GM06990 (cell line): Measurements from ENCODE around the gene DFFA.
A peak's percentile ranks its signal among the peaks of the same experiment; 100 is the strongest.

Source experiments
- DNase-seq: peaks from one replicate; pipeline ENCODE4 v3.0.0-alpha.2; 2011; ENCODE audit not compliant: insufficient read length; ENCODE audit errors: extremely low read depth
- H3K27me3 ChIP-seq: replicated peaks from 2 replicates; pipeline ENCODE4 v1.6.0; 2011; ENCODE audit warnings: low read length; ENCODE audit not compliant: control insufficient read depth, insufficient read depth
- H3K36me3 ChIP-seq: 2 replicates; pipeline ENCODE4 v1.5.1; 2011; ENCODE audit warnings: low read length; ENCODE audit not compliant: control insufficient read depth, insufficient read depth
- H3K4me3 ChIP-seq: replicated peaks from 2 replicates; pipeline ENCODE4 v1.5.1; 2011; ENCODE audit warnings: low read depth, mild to moderate bottlenecking, control low read depth, low read length
- TF ChIP-seq, protein P1 (sequence below): IDR thresholded peaks from 2 replicates; pipeline ENCODE4 v1.5.1; 2011; ENCODE audit warnings: low read length, control low read depth, mild to moderate bottlenecking, inconsistent platforms; ENCODE audit not compliant: insufficient read depth, poor library complexity, severe bottlenecking

DFFA gene

GRCh38 chr1:10517677-10517982 lies 45.3 kb upstream of the DFFA start:
- H3K4me3 ChIP-seq, result no peak overlapping the region
- no peaks in the 10 kb centered on the region for H3K27me3 ChIP-seq
- TF ChIP-seq, protein P1, sequence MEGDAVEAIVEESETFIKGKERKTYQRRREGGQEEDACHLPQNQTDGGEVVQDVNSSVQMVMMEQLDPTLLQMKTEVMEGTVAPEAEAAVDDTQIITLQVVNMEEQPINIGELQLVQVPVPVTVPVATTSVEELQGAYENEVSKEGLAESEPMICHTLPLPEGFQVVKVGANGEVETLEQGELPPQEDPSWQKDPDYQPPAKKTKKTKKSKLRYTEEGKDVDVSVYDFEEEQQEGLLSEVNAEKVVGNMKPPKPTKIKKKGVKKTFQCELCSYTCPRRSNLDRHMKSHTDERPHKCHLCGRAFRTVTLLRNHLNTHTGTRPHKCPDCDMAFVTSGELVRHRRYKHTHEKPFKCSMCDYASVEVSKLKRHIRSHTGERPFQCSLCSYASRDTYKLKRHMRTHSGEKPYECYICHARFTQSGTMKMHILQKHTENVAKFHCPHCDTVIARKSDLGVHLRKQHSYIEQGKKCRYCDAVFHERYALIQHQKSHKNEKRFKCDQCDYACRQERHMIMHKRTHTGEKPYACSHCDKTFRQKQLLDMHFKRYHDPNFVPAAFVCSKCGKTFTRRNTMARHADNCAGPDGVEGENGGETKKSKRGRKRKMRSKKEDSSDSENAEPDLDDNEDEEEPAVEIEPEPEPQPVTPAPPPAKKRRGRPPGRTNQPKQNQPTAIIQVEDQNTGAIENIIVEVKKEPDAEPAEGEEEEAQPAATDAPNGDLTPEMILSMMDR, result no peak
- no peak for DNase-seq
- H3K36me3 ChIP-seq, result peaks cover 2% of the 10 kb centered on the region; the same call in 1 of the 2 replicates

DNA sequence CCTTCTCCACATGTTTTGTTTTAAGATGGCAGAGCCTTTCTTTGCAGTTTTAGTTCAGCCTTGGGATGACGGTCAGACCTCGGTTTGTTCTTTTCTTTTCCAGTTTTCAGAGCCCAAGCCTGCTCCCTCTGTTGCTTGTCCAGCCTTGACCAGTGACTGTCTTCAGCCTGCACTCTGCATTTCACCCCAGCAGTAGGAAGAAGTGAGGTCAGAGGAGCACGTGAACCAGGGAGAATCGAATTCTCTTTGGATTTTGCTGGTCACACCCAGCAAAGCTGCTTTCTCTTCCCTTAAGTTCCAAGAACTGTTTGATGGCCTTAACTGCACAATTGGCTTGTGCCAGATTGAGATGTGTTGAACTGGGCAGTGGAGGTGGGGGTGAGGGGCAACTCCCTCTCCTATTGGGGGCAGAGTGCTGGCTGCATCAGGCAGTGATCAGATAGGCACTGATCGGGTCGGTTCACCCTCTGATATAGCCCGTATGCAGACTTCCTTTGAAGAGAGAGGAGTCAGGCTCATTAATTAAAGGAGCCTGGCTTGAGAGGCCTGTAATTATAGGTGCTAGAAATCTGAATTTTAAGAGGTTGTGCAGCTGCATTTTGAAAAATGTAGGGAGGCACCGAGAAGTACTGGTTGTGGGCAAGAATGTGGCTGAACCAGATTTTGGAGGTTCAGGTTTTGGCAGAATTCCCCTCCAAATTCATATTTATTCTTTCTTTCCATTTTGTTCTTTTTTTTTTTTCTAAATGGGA lies 44.8 kb upstream of the DFFA start:
- no peak for DNase-seq
- TF ChIP-seq, protein P1, result no peak
- Histone ChIP-seq H3K36me3 (peaks cover 2% of the 10 kb centered on the region; the same call in 1 of the 2 replicates), H3K4me3 (no peak overlapping the region), H3K27me3 (no peaks in the 10 kb centered on the region)

GRCh38 chr1:10515976-10516750 lies 43.8 kb upstream of the DFFA start:
- H3K27me3 ChIP-seq, result no peaks in the 10 kb centered on the region
- DNase-seq, result no peak
- peaks cover 2% of the 10 kb centered on the region; the same call in 1 of the 2 replicates for H3K36me3 ChIP-seq
- no peak overlapping the region for H3K4me3 ChIP-seq
- TF ChIP-seq, protein P1, result no peak

- TF ChIP-seq, protein P1, result no peak
- Histone ChIP-seq H3K4me3 (no peak overlapping the region), H3K27me3 (no peaks in the 10 kb centered on the region), H3K36me3 (peaks cover 2% of the 10 kb centered on the region; the same call in 1 of the 2 replicates)
- no peak for DNase-seq
Measured at GRCh38 chr1:10515301-10515975, 43.1 kb upstream of the DFFA start.

GRCh38 chr1:10514490-10515235 lies 42.3 kb upstream of the DFFA start:
- TF ChIP-seq, protein P1, result peak; percentile 45
- Histone ChIP-seq H3K4me3 (no peak overlapping the region), H3K27me3 (no peaks in the 10 kb centered on the region), H3K36me3 (peaks cover 2% of the 10 kb centered on the region; the same call in 1 of the 2 replicates)
- no peak for DNase-seq
